Measurements from ENCODE around the gene NFIL3. TPM values are rescaled to one million over a fixed set of nuclear protein-coding genes. Genes with fewer than 3 reads are reported as not detected.

NFIL3 gene
- total and polyA plus RNA-seq, 2 of the 8 experiments (the other 6 are each of a cell fraction or from before 2014, with no cell fraction given): 3.4 to 13.5 TPM

DNA sequence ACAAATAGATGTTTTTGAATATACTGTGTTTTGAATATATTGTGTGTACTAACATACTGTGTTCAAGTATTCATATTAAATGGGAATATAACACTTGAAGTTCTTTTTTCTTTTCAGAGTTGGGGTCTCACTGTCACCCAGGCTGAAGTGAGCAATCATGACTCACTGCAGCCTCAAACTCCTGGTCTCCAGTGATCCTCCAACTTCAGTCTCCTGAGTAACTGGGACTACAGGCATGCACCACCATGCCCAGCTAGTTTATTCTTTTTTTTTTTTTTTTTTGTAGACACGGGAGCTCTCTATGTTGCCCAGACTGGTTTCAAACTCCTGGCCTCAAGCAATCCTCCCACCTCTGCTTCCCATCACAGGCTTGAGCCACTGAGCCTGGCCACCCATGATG lies 38.7 kb downstream of the NFIL3 start:
- Histone ChIP-seq H4K5ac (ENCODE audit: insufficient read length, low read depth, low read length) (no peak overlapping the region), H2AFZ (ENCODE audit: low read length) (no peak overlapping the region), H3K27ac (ENCODE audit: low read depth, low read length) (no peak overlapping the region), H3K79me1 (ENCODE audit: low read depth, low read length) (no peaks in the 10 kb centered on the region), H3K27me3 (replicated peaks in 1 of 4; ENCODE audit: control insufficient read depth in 3 of 4, extremely low read depth in 1 of 4, insufficient read depth in 3 of 4, low read length in 3 of 4) (no peaks in the 10 kb centered on the region), H4K20me1 (replicated peaks in 1 of 2; ENCODE audit: control insufficient read depth in 1 of 2, insufficient read depth in 2 of 2, low read length in 2 of 2) (no peaks in the 10 kb centered on the region), H3K9me3 (ENCODE audit: insufficient read depth in 2 of 2, low read depth in 1 of 2, low read length in 1 of 2) (no peaks in the 10 kb centered on the region), H2BK12ac (ENCODE audit: low read depth, low read length) (no peak overlapping the region), H2AK5ac (ENCODE audit: low read depth, low read length) (no peak overlapping the region), H3K9ac (replicated peaks in 1 of 4; ENCODE audit: extremely low read depth in 1 of 4, low read depth in 3 of 4, low read length in 3 of 4) (no peak overlapping the region), H3K79me2 (ENCODE audit: control insufficient read depth in 1 of 2, insufficient read depth in 2 of 2, low read length in 2 of 2) (no peaks in the 10 kb centered on the region), H3K56ac (replicated peaks; ENCODE audit: insufficient read length, low read depth, low read length) (no peak overlapping the region), H4K8ac (ENCODE audit: extremely low read depth, insufficient read depth, low read length) (no peak overlapping the region), H2BK15ac (ENCODE audit: low read length) (no peak overlapping the region), H3K4me3 (ENCODE audit: extremely low read depth in 1 of 4, insufficient read depth in 2 of 4, low read depth in 3 of 4, low read length in 4 of 4) (no peak overlapping the region), H3K18ac (ENCODE audit: extremely low read depth, low read length) (no peak overlapping the region), H3K4me1 (replicated peaks in 1 of 4; ENCODE audit: control insufficient read depth in 3 of 4, insufficient read depth in 4 of 4, low read length in 3 of 4) (no peaks in the 10 kb centered on the region), H2BK5ac (ENCODE audit: low read depth, low read length) (no peak overlapping the region), H3K36me3 (ENCODE audit: control insufficient read depth in 2 of 4, insufficient read depth in 4 of 4, low read length in 3 of 4) (no peaks in the 10 kb centered on the region), H3K4ac (replicated peaks; ENCODE audit: insufficient read length, low read depth, low read length) (no peak overlapping the region), H3K23me2 (ENCODE audit: low read depth, low read length) (0 out of 2 replicates have a peak, but pooled peaks cover 2% of the 10 kb centered on the region), H3K4me2 (ENCODE audit: insufficient read depth in 1 of 2, low read depth in 2 of 2, low read length in 2 of 2) (no peak overlapping the region), H4K91ac (replicated peaks; ENCODE audit: insufficient read length, low read length) (no peak overlapping the region), H3K14ac (ENCODE audit: insufficient read length) (no peak overlapping the region), H2BK20ac (ENCODE audit: low read length) (no peak overlapping the region), H2BK120ac (replicated peaks; ENCODE audit: low read depth, low read length) (no peak overlapping the region), H3K23ac (ENCODE audit: insufficient read length) (no peak overlapping the region)
- WGBS, 2 experiments (ENCODE audit: extremely low coverage in 1 of 2, insufficient coverage in 1 of 2, insufficient read length in 1 of 2, insufficient replicate concordance in 2 of 2, low coverage in 1 of 2, low lambda C conversion rate in 2 of 2, missing lambda C conversion rate in 1 of 2): no CpG with 5 or more reads among the region's 1 CpG
- TF ChIP-seq TBP (IDR thresholded peaks at IDR 0.05; ENCODE audit: low read depth, low read length) (no peak), BACH1 (IDR thresholded peaks at IDR 0.05; ENCODE audit: low read length) (no peak), EZH2 (IDR thresholded peaks at IDR 0.05; ENCODE audit: low read depth, low read length, severe bottlenecking) (no peak)
- DNase-seq (ENCODE audit: low read depth in 1 of 2, low spot score in 2 of 2): no peak
- ChIA-PET POLR2A (ENCODE audit: partially characterized antibody) (no interaction called here), CTCF (ENCODE audit: partially characterized antibody) (no interaction called here)
- no peak for FAIRE-seq

All from H1 (cell line).